ENCODE results near the gene OBSL1.

Gene OBSL1

GRCh38 chr2:219596954-219597551 lies 25.7 kb upstream of the OBSL1 start:
- FAIRE-seq = no peak

GRCh38 chr2:219595256-219595655 lies 23.9 kb upstream of the OBSL1 start:
- FAIRE-seq = no peak

GRCh38 chr2:219593154-219593553 lies 21.8 kb upstream of the OBSL1 start:
- FAIRE-seq = no peak

GRCh38 chr2:219592736-219593135 lies 21.4 kb upstream of the OBSL1 start:
- no peak for FAIRE-seq

GRCh38 chr2:219591091-219591490 lies 19.8 kb upstream of the OBSL1 start:
- FAIRE-seq = no peak

- no peak for FAIRE-seq
Measured at GRCh38 chr2:219581346-219581745, 10.0 kb upstream of the OBSL1 start.

- no peak for FAIRE-seq
Measured at GRCh38 chr2:219578811-219579613, 7.7 kb upstream of the OBSL1 start.

GRCh38 chr2:219576505-219577388 lies 5.4 kb upstream of the OBSL1 start:
- FAIRE-seq = no peak

GRCh38 chr2:219575566-219576504 lies 4.5 kb upstream of the OBSL1 start:
- FAIRE-seq = no peak

GRCh38 chr2:219574484-219575311 lies 3.4 kb upstream of the OBSL1 start:
- FAIRE-seq = no peak

GRCh38 chr2:219573166-219573565 lies 1.8 kb upstream of the OBSL1 start:
- FAIRE-seq = no peak

GRCh38 chr2:219572237-219573001 lies 1.1 kb upstream of the OBSL1 start, which contains the start of gene INHA:
Gene INHA (plus strand): TSS chr2:219572310. CDS start chr2:219572375, 65 bp downstream.
- FAIRE-seq = no peak

GRCh38 chr2:219570924-219571310 lies 422 bp downstream of the OBSL1 start:
- FAIRE-seq = no peak

GRCh38 chr2:219570194-219570923 lies 980 bp downstream of the OBSL1 start:
- no peak for FAIRE-seq

GRCh38 chr2:219569635-219570034 lies 1.7 kb downstream of the OBSL1 start:
- no peak for FAIRE-seq

- FAIRE-seq = no peak
Measured at GRCh38 chr2:219569041-219569440, 2.3 kb downstream of the OBSL1 start.

GRCh38 chr2:219567791-219568361 lies 3.5 kb downstream of the OBSL1 start:
- FAIRE-seq = no peak

GRCh38 chr2:219567131-219567530 lies 4.2 kb downstream of the OBSL1 start:
- no peak for FAIRE-seq

- FAIRE-seq = no peak
Measured at GRCh38 chr2:219566640-219567039, 4.7 kb downstream of the OBSL1 start.
